Smooth muscle cell (in vitro differentiated cells): ENCODE data around the gene CDIPT. TPM values are rescaled to one million over a fixed set of nuclear protein-coding genes. Genes with fewer than 3 reads are reported as not detected.

ENCODE experiments used
- DNase-seq: peaks from one replicate; lab custom pipeline; 2025; ENCODE audit not compliant: unreplicated experiment; lab: John Stamatoyannopoulos, UW
- H2AFZ ChIP-seq: fragments of 200-600 bp; sonication (generic); 2 replicates; pipeline ENCODE4 v1.6.0; 2016; ENCODE audit warnings: antibody characterized with exemption, low read depth, mild to moderate bottlenecking
- H3F3A ChIP-seq: fragments of 200-600 bp; sonication (generic); 2 replicates; pipeline ENCODE4 v1.6.0; 2017; ENCODE audit warnings: antibody characterized with exemption, low read depth
- H3K27ac ChIP-seq: fragments of 200-600 bp; sonication (generic); 2 replicates; pipeline ENCODE4 v1.5.1; 2016; ENCODE audit warnings: low read depth, mild to moderate bottlenecking
- H3K27me3 ChIP-seq: fragments of 200-600 bp; sonication (generic); 2 replicates; pipeline ENCODE4 v1.6.1; 2016; ENCODE audit warnings: low read depth, mild to moderate bottlenecking
- H3K36me3 ChIP-seq: fragments of 200-600 bp; sonication (generic); 2 replicates; pipeline ENCODE4 v1.5.1; 2016; ENCODE audit warnings: low read depth
- H3K4me1 ChIP-seq: fragments of 200-600 bp; sonication (generic); 2 replicates; pipeline ENCODE4 v1.5.1; 2016; ENCODE audit warnings: low read depth
- H3K4me2 ChIP-seq: fragments of 200-600 bp; sonication (generic); 2 replicates; pipeline ENCODE4 v1.6.0; 2016; ENCODE audit warnings: mild to moderate bottlenecking
- H3K4me3 ChIP-seq: fragments of 200-600 bp; sonication (generic); 2 replicates; pipeline ENCODE4 v1.5.1; 2016; ENCODE audit warnings: mild to moderate bottlenecking
- H3K79me2 ChIP-seq: fragments of 200-600 bp; sonication (generic); 2 replicates; pipeline ENCODE4 v1.6.0; 2016; ENCODE audit warnings: low read depth, mild to moderate bottlenecking
- H3K9ac ChIP-seq: fragments of 200-600 bp; sonication (generic); 2 replicates; pipeline ENCODE4 v1.6.0; 2016; ENCODE audit warnings: low read depth
- H3K9me3 ChIP-seq: fragments of 200-600 bp; sonication (generic); replicated peaks from 2 replicates; pipeline ENCODE4 v1.5.1; 2016; ENCODE audit warnings: low read depth
- H4K20me1 ChIP-seq: fragments of 200-600 bp; sonication (generic); 2 replicates; pipeline ENCODE4 v1.6.0; 2016; ENCODE audit warnings: low read depth
- WGBS: methylation state at CpG from one replicate; pipeline ENCODE4 v1.1.7; 2016; ENCODE audit warnings: low lambda C conversion rate; 5-methylcytosine and 5-hydroxymethylcytosine counted together
- polyA plus RNA-seq: library from polyadenylated mRNA; unstranded; fragments of >200 nt; fragmentation: Nextera tagmentation; extraction: Ambion mirVana; gene quantifications from 2 replicates; pipeline ENCODE4 v1.2.1, GENCODE V29; 2016
- total RNA-seq: library from RNA; depleted of rRNA; stranded (reverse); fragments of >200 nt; gene quantifications from 2 replicates; pipeline ENCODE4 v1.2.3, GENCODE V29; 2014
- TF ChIP-seq, protein P1 (sequence below): fragments of 200-600 bp; sonication (generic); IDR thresholded peaks from 2 replicates; pipeline ENCODE4 v1.5.1; 2017; ENCODE audit warnings: borderline replicate concordance, mild to moderate bottlenecking, antibody characterized with exemption; ENCODE audit not compliant: insufficient read depth, poor library complexity, severe bottlenecking

The CDIPT gene
- total and polyA plus RNA-seq, 2 experiments from 2014 or later, result 61.4 to 90.7 TPM

DNA sequence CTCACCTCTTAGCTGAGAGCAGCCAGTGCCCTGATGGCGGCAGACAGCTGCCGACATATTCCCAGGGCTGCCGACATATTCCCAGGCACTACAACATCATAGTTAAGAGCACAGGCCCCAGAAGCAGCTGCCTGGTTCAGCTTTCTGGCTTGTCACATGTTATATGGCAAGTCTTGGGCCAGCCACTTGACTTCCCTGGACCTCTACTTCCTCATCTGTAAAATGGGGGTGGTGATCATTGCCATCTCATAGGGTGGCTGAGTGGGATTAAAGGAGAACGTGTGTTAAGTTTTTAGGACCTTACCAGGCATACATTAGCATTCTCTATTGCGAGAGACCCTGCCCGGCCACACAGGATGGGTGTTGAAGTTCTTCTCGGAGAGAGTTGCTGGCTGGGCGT is 19.1 kb downstream of the CDIPT start:
- H3K4me1 ChIP-seq, result no peaks in the 10 kb centered on the region
- no peak overlapping the region for H3K4me2 ChIP-seq
- H3K4me3 ChIP-seq, result no peak overlapping the region
- H3K9ac ChIP-seq, result no peak overlapping the region
- H3K27ac ChIP-seq, result no peak overlapping the region
- no peaks in the 10 kb centered on the region for H3K79me2 ChIP-seq
- no peak for DNase-seq
- WGBS, result 93% methylated on average over 8 of the region's 8 CpGs
- TF ChIP-seq, protein P1, sequence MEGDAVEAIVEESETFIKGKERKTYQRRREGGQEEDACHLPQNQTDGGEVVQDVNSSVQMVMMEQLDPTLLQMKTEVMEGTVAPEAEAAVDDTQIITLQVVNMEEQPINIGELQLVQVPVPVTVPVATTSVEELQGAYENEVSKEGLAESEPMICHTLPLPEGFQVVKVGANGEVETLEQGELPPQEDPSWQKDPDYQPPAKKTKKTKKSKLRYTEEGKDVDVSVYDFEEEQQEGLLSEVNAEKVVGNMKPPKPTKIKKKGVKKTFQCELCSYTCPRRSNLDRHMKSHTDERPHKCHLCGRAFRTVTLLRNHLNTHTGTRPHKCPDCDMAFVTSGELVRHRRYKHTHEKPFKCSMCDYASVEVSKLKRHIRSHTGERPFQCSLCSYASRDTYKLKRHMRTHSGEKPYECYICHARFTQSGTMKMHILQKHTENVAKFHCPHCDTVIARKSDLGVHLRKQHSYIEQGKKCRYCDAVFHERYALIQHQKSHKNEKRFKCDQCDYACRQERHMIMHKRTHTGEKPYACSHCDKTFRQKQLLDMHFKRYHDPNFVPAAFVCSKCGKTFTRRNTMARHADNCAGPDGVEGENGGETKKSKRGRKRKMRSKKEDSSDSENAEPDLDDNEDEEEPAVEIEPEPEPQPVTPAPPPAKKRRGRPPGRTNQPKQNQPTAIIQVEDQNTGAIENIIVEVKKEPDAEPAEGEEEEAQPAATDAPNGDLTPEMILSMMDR, result no peak
- no peaks in the 10 kb centered on the region for H3K9me3 ChIP-seq
- no peak overlapping the region for H2AFZ ChIP-seq
- no peaks in the 10 kb centered on the region for H3K27me3 ChIP-seq
- no peaks in the 10 kb centered on the region for H4K20me1 ChIP-seq
- H3K36me3 ChIP-seq, result no peaks in the 10 kb centered on the region
- no peaks in the 10 kb centered on the region for H3F3A ChIP-seq

DNA sequence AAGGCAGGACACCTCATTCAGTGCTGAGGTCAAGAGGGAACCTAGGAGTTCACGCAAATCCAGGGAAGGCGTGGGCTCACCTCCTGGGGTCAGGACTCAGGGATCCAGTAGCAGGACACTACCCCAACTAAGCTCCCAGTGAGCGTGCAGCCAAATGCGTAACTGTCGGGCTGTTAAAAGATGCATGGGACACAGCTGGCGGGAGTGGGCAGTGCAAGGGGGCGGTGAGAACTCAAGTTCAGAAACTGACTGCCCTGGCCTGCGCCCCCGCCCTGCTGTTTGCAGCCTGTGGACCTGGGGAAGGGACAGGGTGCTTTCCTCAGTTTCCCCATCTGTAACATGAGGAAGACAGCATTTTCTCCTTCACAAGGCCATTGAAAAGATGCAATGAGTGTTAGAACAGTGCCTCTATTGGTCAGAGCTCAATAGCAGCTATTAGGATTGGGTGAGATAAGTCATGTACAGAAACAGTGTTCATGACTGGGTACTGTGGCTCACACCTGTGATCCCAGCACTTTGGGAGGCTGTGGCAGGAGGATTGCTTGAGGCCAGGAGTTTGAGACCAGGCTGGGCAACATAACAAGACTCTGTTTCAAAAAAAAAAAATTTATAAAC is 20.2 kb downstream of the CDIPT start:
- no peak for DNase-seq
- H3K4me2 ChIP-seq, result no peak overlapping the region
- H3K4me1 ChIP-seq, result no peaks in the 10 kb centered on the region
- TF ChIP-seq, protein P1, result no peak
- 96% methylated on average over 9 of the region's 9 CpGs for WGBS
- H3K79me2 ChIP-seq, result no peaks in the 10 kb centered on the region
- H3K9me3 ChIP-seq, result no peaks in the 10 kb centered on the region
- H2AFZ ChIP-seq, result no peak overlapping the region
- no peaks in the 10 kb centered on the region for H4K20me1 ChIP-seq
- H3K27me3 ChIP-seq, result no peaks in the 10 kb centered on the region
- H3K4me3 ChIP-seq, result no peak overlapping the region
- H3F3A ChIP-seq, result no peaks in the 10 kb centered on the region
- no peak overlapping the region for H3K27ac ChIP-seq
- no peaks in the 10 kb centered on the region for H3K36me3 ChIP-seq
- H3K9ac ChIP-seq, result no peak overlapping the region

DNA sequence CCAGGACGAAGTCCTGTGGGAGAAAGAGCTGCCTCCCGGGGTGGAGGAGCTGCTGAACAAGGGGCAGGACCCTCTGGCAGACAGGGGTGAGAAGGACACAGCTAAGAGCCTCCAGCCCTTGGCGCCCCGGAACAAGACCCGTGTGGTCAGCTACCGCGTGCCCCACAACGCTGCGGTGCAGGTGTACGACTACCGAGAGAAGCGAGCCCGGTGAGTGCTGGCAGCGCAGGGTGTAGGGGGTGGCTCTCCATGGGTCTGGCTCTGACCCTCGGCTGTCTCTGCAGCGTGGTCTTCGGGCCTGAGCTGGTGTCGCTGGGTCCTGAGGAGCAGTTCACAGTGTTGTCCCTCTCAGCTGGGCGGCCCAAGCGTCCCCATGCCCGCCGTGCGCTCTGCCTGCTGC is 21.4 kb downstream of the CDIPT start:
- H3K4me2 ChIP-seq, result no peak overlapping the region
- WGBS, result 97% methylated on average over 21 of the region's 23 CpGs
- H4K20me1 ChIP-seq, result no peaks in the 10 kb centered on the region
- H3K4me1 ChIP-seq, result no peaks in the 10 kb centered on the region
- no peak for DNase-seq
- no peaks in the 10 kb centered on the region for H3F3A ChIP-seq
- no peaks in the 10 kb centered on the region for H3K27me3 ChIP-seq
- H3K27ac ChIP-seq, result no peak overlapping the region
- H3K9ac ChIP-seq, result no peak overlapping the region
- TF ChIP-seq, protein P1, result no peak
- no peak overlapping the region for H2AFZ ChIP-seq
- no peaks in the 10 kb centered on the region for H3K36me3 ChIP-seq
- no peaks in the 10 kb centered on the region for H3K9me3 ChIP-seq
- H3K79me2 ChIP-seq, result no peaks in the 10 kb centered on the region
- no peak overlapping the region for H3K4me3 ChIP-seq

DNA sequence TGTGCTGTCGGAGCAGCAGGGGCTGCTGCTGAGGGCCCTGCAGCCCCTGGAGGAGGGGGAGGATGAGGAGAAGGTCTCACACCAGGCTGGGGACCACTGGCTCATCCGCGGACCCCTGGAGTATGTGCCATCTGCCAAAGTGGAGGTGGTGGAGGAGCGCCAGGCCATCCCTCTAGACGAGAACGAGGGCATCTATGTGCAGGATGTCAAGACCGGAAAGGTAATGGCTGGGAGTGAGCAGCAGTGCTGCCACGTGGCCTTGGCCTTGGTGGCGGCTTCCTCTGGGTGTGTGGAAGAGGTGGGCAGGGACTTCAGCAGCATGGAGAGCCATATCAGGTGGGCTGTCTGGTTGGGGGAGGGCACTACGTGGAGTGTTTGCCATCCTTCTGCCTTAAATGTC is 22.8 kb downstream of the CDIPT start:
- Histone ChIP-seq H3K9me3 (no peaks in the 10 kb centered on the region), H3K4me1 (no peaks in the 10 kb centered on the region), H3F3A (no peaks in the 10 kb centered on the region), H4K20me1 (no peaks in the 10 kb centered on the region), H3K4me3 (no peak overlapping the region), H3K9ac (no peak overlapping the region), H3K4me2 (no peak overlapping the region), H3K79me2 (no peaks in the 10 kb centered on the region), H3K27ac (no peak overlapping the region), H2AFZ (no peak overlapping the region), H3K27me3 (no peaks in the 10 kb centered on the region), H3K36me3 (no peaks in the 10 kb centered on the region)
- TF ChIP-seq, protein P1, result no peak
- WGBS, result 94% methylated on average over 10 of the region's 10 CpGs
- no peak for DNase-seq
